NCI-H1436 treated with DMSO at 0.1 percent for 48 hours (cell line): ENCODE results near the gene OOSP4B.
"Not testable (repeated sequence)": the region's sequence is repeated elsewhere in the genome, so short reads cannot be mapped to it uniquely, and the experiment has no call there.

ENCODE experiments used
- DNase-seq: peaks from one replicate; lab custom pipeline; 2025; lab: John Stamatoyannopoulos, UW

OOSP4B gene

GRCh38 chr11:60016881-60017280, at the start of gene OOSP4B:
OOSP4B (plus strand) TSS chr11:60017181.
- no peak for DNase-seq

- DNase-seq = no peak
These were observed 49.1 kb upstream of the OOSP4B start for GRCh38 chr11:59967677-59968394.

GRCh38 chr11:59968395-59968783, 48.6 kb upstream of the OOSP4B start:
- no peak for DNase-seq

- no peak for DNase-seq
These were observed 43.9 kb upstream of the OOSP4B start for GRCh38 chr11:59973097-59973496.

GRCh38 chr11:59981106-59981770, 35.7 kb upstream of the OOSP4B start:
- no peak for DNase-seq

- not testable (repeated sequence) for DNase-seq
These were observed 34.9 kb upstream of the OOSP4B start for GRCh38 chr11:59982037-59982436.

GRCh38 chr11:59983212-59983611, 33.8 kb upstream of the OOSP4B start:
- no peak for DNase-seq

GRCh38 chr11:59984368-59984767, 32.6 kb upstream of the OOSP4B start:
- DNase-seq = no peak

GRCh38 chr11:59990421-59990820, 26.6 kb upstream of the OOSP4B start:
- no peak for DNase-seq

- DNase-seq = no peak
These were observed 24.6 kb upstream of the OOSP4B start for GRCh38 chr11:59992425-59992824.

- no peak for DNase-seq
These were observed 19.2 kb upstream of the OOSP4B start for GRCh38 chr11:59997800-59998199.

- no peak for DNase-seq
These were observed 17.3 kb upstream of the OOSP4B start for GRCh38 chr11:59999691-60000090.

GRCh38 chr11:60003729-60004128, 13.3 kb upstream of the OOSP4B start:
- DNase-seq = no peak

GRCh38 chr11:60005360-60005759, 11.6 kb upstream of the OOSP4B start:
- DNase-seq = no peak

GRCh38 chr11:60018058-60018457, 1.1 kb downstream of the OOSP4B start:
- no peak for DNase-seq

GRCh38 chr11:60020376-60020775, 3.4 kb downstream of the OOSP4B start:
- DNase-seq = not testable (repeated sequence)

- DNase-seq = no peak
These were observed 12.1 kb downstream of the OOSP4B start for GRCh38 chr11:60029015-60029632.

- no peak for DNase-seq
These were observed 23.1 kb downstream of the OOSP4B start, which contains the start of gene OOSP2 for GRCh38 chr11:60040109-60040508. OOSP2 (plus strand) TSS chr11:60040409; CDS start chr11:60040460, 51 bp downstream.

GRCh38 chr11:60050422-60050821, 33.4 kb downstream of the OOSP4B start:
- not testable (repeated sequence) for DNase-seq

- not testable (repeated sequence) for DNase-seq
These were observed 33.9 kb downstream of the OOSP4B start for GRCh38 chr11:60050839-60051238.

- no peak for DNase-seq
These were observed 39.5 kb downstream of the OOSP4B start, which contains the start of gene MS4A3 for GRCh38 chr11:60056349-60056969. MS4A3 (plus strand) TSS chr11:60056665; CDS start chr11:60061161, 4,496 bp downstream.

- DNase-seq = no peak
These were observed 42.1 kb downstream of the OOSP4B start for GRCh38 chr11:60059052-60059451.
